GM18508 (cell line): Measurements from ENCODE around the gene PARD3B.

Experiments
- ATAC-seq: cut with Tn5 transposase; IDR thresholded peaks from one replicate; pipeline ENCODE4 v1.9.1; 2021; ENCODE audit warnings: moderate number of reproducible peaks; ENCODE audit not compliant: insufficient read depth, unreplicated experiment

Gene PARD3B

DNA sequence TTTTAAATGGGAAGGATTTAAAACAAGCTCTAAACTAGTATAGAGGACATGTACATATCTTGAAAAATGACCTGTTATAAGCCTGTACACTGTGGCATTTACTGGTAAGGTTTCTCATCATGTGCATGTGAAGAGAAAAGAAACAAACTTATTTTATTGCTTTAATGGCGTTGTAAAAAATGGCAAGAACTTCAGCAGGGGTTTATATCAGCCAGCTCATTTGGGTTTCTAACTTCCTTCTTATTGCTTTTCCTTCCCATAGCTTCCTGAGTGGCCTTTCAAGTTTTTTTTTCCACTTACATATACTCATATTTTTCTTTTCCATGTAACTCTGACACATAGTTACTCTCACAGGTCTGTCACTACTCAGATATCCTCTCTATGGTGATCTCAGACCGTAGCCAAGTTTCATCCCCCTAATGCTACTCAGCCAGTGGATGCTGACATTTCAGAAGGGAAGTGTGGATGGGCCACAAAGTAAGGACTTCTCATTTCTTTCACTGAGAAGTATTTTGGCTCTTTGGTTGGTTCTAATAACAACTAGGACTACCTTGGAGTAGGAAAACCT is 198.2 kb downstream of the PARD3B start:
- ATAC-seq: no peak

DNA sequence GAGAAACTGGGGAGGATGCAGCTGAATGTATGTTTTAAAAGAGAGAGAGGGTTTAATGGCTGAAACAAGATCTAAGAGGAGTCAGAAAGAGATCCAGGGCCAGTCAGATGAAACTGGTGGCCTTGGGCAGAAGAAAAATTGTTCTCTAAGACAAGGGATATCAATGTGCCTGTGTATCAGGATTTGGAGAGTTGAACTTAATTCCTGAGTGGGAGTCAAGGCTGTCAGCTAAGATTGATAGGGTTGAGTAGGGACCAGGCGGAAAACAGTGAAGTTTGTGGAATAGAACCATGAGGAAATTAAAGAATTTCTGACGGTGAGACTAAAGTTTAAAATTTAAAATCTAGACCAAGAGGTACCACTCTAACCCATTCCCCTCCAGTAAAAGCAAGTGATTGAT is 199.2 kb downstream of the PARD3B start:
- ATAC-seq: no peak

DNA sequence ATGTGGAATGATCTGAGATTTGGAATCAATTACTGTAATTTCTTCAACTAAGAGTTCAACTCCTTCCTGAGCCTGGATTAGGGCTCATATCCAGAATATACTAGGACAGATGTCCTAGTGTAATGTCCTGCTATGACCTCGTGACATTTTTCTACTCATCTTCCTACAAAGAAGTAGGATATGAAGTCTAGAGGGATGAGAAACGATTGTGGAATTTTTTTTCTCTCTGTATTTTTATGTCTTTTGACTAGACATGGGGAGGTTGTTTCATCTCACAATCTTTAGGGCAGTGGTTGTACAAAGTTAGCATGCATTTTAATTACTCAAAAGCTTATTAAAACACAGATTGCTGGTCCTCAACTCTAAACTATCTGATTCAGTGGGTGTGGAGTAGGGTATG is 203.0 kb downstream of the PARD3B start:
- ATAC-seq: no peak

DNA sequence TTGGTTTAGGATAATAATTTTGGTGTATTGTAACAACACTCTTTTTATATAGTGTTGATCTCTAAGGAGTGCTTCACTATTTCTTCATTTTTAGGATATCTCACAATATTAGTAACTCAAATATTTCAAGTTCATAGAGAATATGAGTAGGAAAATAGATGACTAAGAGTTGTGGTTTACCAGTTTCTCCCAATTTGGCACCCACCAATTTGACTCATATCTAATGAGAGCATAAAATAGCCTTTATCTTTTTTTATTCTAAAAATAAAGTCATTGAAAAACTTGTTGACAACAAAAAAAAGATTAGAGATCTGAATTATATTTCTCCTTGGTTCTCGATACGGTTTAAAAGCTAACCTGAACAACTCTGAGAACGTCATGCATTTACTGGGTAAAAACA is 204.0 kb downstream of the PARD3B start:
- ATAC-seq: no peak

DNA sequence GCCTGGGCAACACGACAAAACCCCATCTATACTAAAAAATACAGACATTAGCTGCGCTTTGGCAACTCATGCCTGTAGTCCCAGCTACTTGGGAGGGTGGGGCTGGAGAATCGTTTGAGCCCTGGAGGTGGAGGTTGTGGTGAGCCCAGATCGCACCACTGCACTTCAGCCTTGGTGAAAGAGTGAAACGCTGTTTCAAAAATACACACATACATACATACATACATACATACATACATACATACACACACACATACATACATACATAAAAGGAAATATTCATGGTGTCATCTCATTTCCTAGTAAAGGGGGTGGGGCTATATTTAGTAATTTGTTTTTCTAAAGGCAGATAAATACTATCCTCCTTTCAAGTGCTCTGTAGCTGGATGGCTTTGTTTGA is 205.1 kb downstream of the PARD3B start:
- ATAC-seq: no peak

DNA sequence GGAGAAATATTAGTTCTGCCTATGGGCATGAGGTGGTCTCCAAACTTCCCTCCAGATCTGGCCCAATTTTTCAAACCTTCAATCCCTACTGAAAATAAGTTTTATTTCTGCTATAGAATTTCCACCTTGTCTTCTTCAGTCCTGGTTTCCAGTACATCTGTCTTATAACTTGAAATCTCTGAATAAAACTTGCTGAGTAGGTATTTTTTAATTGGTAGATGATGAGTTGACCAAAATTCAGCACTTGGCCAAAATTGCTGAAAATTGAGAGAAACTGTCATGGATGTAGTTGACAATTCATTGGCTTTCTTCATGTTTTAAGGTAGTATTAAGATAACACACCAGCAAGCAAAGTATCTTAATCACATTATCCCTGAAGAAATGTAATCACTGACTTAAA is 206.2 kb downstream of the PARD3B start:
- no peak for ATAC-seq

DNA sequence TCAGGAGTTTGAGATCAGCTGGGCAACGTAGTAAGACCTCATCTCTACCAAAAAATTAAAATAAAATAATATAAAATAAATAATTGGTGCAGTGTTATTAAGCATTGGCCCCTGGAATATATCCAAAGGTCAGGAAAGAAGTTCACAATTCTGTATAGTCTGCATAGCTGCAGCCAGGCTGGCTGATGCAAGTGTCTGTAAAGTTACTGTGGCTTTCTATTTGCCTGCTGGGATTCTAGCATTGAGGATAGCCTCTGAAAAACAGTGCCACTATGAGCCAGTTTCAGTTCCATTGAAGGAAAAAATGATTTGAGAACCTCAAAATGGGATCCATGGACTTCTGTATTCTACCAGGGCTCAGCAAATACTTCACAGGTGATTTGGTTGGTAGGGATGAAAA is 208.6 kb downstream of the PARD3B start:
- ATAC-seq: no peak

DNA sequence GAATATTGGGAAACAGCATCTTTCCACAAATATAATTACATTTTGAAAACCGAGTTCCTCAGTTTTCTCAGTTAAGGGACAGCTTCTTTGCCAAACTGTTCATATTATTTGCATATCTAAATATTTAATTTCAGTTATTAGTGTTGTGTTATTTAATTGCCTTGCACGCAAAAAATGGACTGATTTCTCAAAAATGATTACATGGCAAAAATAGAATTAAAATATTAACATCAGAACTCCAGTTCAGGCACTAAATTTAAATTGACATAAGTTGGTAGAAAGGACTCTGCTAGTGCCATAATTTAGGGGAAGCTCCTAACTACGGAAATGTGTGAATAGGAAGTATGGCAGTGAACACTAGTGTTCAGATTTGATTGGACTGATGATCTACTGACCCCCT is 209.6 kb downstream of the PARD3B start:
- ATAC-seq: no peak

DNA sequence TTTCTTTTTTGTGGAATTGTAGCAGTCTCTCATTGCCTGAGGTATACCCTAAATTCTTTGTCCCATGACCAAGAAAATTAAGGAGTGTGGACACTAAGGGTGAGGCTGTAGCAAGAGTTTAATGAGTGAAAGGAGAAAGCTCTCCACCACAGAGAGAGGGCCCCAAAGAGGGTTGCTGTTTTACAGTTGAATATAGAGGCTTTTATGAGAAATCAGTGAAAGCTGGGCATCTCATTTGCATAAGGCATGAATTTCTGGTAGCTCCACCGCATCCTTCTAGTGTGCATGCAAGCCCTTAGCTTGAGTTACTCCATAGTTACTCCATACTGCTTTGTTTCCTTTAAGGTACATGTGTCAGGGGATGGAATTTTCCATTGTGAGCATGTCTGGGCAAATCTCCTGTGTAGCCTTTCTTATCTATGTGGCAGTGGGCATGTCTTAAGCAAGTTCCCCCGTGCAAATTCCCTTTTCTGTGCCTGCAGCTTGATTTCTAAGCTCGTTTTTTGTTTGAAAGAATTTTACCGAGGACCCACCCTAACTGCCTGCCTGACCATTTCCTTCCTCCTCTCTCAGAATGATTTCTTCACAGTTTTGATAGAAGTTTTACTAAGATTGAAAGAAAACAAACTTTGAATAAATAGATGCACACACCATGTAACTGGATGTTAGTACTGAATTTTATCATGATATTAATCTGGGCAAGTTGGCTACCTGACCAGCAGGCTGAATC is 218.9 kb downstream of the PARD3B start:
- ATAC-seq: no peak

DNA sequence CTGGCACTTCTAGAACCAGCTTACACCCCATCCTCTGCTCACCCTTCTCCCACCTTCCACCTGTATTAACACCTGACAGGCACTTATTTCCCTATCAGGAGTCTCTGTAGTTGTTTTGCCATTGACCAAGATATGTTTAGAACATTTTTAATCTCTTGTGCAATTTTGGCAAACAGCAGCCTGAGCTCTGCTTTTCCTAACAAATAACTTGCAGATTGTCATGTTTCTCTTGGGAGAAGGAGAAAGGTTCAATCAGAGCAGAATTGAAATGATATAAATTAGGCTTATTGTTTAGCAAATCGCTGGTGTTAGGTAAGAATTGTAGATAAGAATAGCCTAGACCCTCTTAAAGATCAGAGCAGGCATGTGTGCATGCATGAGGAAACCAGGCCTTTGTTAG is 225.5 kb downstream of the PARD3B start:
- no peak for ATAC-seq

DNA sequence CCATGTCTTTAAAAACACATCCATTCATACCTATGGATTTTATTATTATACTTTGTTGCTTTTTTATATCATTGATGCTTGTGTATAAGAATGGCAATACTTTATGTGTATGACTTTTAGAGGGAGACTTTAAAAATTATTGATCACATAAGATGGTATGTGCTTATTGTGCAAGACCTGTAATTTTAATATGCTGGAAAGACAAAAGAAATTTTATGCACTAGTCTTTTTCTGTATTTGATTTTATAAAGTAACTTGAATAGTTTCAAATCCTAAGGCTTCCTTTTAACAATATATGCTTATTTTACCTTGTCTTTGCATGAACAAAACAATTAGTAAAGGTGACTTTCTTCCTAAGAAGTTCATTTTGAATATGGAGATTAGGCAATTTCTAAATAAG is 226.4 kb downstream of the PARD3B start:
- no peak for ATAC-seq

DNA sequence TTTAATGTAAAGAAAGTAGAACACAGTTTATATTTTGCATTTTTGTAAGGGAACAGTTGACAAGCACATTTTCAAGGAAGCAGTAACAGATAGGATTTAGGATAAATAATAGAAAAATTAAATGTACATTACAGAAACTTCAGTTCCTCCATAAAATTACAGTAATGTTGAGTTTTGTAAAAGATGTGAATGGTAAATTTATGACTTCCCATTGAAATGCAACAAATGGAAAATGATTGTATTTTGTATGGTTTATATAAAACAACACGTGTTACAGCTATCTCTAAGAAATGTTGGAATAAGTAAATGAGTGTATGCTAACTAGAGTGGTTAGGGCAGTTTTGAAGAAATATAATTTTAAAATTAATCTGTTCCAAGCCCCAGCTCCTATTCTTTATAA is 227.3 kb downstream of the PARD3B start:
- ATAC-seq: no peak

DNA sequence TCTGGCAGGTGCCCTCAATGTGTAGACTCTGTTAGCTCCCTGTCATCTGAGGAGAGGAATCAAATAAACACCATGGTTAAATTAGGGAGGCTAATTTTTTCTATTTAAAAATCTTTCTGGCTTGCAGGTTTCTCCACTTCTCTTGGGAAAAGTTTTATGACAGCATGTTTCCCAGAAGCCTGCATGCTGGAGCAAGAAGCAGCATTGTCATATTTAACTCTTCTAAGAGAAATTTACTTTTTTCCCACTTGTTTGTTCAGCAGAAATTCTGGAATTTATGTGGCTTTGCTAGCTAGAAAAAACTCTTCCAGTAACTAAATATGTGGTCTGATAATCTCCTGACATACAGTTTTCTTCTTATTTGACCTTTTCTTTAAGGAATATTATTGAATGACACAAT is 230.5 kb downstream of the PARD3B start:
- no peak for ATAC-seq

DNA sequence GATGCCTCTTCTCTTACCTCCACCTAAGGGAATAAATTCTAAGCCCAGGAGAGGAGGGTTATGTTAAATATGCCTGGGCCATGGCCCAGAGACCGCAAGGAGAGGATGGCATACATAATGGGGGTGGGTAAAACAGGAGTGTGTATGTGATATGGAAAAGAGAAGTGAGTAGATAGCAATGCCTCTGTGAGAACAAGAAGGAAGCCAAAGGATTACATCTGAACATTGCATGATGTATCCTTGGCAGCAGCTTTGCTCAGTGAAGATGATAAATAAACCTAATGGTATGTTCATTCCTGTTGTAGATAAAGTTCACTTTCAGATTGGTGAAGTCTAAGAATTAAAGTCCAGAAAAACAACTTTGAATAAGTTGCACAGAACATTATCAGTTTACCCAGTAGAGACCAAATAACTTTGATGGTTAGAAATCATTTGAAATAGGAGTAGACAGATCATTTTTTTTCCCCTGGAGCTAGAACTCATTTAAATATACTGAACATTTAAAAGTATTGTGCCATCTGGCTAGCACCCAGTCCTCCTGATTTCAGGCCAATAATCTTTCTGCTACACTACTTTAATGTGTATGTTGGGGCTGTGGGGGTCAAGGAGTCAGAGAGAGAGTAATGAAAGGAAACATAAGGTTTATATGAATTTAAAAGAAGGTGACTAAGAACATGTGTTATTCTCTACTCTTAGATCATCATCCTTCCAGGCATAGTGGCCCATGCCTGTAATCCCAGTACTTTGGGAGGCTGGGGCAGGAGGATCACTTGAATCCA is 231.7 kb downstream of the PARD3B start:
- ATAC-seq: no peak

DNA sequence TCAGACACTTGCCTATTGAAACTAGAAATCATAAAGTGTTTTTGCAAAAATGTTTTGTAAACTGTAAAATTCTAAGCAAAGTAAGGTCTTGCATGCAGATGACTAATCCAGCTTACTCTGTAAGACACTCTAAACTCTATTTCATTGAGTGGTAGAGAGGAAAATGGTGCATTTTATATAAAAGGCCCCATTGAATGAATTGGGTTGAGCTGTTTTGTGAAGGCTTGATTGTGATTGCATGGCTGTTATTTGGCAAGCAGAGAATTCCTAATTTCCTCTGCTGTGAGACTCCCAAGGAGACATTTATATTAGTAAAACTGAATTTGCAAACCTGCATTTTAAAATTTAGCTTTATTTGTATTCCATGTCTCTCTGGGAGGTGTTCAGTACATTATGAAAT is 234.5 kb downstream of the PARD3B start:
- no peak for ATAC-seq

DNA sequence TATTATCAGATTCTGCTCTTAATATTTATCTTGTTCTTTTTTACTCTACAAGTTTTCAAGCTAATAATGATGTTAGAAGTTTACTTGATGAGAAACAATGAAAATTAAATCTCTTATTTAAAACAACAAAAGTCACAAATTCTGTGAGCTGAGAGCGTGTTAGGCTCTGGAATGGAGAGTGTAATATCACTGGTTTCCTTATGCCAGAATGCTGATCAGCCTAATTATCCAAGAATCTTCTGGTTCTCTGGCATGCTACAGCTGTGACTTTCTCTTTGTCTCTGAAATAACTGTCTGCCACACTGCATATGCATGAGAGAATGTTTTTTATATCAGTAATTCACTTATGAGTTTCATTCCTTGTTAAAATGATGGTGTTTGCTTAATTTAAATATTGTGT is 236.7 kb downstream of the PARD3B start:
- no peak for ATAC-seq

DNA sequence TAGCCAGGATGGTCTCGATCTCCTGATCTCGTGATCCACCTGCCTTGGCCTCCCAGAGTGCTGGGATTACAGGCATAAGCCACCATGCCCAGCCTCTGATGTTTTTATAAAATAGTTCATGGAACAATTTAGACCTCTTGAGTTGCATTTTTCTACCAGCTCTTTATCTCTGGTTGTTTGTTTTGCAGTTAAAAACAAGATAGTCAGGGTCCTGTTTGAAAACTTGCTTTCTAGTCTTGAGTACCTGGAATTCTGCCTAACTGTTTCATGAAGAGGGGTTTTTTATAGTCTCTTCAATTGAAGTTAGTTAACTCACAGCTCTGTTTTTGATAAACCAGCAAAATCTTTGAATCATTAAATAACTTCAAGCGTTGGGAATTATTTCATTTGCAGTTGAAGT is 244.8 kb downstream of the PARD3B start:
- ATAC-seq: no peak

DNA sequence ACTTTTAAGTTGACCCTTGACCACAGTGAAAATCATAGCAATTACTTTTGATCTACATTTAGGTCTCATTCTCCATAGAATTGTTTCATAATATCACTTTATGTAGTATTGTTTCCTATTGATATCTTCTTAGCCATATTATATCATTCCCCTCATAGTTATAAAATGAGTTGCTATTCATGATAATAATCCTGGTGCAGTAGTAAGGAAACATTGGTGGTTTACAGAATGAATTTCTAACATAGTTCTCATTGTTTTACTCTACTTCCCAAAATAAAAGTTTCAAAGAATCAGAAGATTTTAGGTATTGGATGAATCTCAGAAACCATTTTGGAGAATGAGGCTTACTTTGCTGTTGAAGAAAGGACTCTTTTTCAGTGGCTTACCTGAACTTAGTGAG is 246.0 kb downstream of the PARD3B start:
- ATAC-seq: no peak

DNA sequence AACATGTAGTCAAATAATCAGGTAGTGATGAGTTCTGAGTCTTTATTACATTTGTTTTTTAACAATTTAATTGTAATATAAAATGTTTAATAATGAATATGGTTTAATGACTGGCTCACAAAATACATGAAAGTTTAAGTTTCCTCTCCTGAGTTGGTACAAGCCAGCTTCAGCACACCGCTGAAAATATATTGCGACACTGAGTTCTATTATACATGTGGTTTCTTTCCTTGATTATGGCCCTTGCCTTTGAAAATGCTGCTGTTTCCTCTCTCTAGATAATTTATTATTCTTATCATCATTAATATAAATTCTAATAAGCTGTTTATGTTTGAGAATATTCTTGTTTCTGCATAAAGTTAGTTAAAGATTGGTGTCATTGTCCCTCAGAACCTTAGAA is 249.3 kb downstream of the PARD3B start:
- no peak for ATAC-seq

DNA sequence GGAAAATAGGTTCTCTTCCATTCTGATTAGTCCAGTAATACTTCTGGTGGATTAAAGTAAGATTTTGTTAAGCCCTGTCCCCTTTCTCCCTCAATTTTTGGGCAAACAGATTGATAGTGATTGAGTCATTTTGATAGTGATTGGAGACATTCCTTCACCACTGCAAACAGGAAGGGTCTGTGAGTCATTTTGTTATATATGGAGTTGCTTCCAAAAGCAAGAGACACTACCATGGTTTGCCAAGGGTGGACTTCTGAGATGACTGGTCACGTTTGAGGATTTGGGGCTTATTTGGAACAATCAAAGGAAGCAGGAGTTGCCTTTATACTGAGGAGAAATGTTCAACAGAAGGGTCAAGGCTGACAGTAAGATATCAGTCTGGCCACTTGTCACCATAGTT is 249.9 kb downstream of the PARD3B start:
- ATAC-seq: no peak

DNA sequence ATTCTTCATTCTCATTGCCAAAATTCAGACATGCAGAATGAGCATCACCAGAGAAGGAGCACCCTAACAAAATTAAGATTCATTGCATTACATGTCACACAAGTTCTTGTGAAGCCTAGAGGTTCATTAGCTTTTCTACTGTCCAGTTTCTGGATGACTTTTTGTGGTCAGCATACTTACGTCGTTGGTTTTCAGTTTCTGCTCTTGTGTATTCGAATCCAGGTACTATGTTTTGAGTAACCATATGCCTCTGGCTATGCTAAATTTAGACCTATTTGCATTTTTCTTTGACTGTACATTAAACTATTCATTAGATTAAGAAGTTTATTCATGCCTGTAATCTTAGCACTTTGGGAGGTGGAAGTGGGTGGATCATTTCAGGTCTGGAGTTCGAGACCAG is 251.3 kb downstream of the PARD3B start:
- ATAC-seq: peak; percentile 90

DNA sequence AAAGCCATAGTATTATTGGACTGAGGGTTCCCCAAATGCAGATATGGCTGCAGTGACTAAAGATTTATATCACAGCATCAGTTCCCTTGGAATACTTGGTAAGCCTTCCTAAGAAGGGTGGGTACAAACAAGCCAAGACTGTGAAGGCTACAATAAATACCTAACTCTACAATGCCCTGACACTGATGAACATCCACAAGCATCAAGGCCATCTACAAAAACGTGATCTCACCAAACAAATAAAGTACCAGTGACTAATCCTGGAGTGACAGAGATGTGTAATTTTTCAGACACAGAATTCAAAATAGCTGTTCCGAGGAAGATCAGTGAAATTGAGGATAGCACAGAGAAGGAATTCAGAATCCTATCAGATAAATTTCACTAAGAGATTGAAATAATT is 254.5 kb downstream of the PARD3B start:
- ATAC-seq: no peak
